ENCODE data around the gene KLF15. TPM values are rescaled to one million over a fixed set of nuclear protein-coding genes. Genes with fewer than 3 reads are reported as not detected.

Gene KLF15
- polyA plus RNA-seq, 2 of the 4 experiments (the other 2 are of a cell fraction), result not detected

DNA sequence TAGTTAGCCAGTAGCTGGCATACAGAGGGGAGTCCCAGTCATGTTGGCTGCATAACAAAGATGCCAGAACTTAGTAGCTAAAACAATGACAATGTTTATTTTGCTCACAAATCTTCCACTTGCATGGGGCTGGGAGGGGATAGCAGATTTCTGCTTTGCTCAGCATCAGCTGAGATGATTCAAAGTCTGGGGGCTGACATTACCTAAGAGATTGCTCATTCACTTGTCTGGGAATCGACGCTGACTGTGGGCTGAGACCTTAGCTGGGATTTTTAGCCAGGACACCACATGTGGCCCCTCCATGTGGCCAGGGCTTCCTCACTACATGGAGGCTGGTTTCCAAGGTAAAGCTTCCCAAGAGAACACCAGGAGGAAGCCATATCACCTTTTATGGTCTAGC lies 24.8 kb upstream of the KLF15 start:
- POLR2A ChIA-PET, result no interaction called here
- FAIRE-seq, result no peak

DNA sequence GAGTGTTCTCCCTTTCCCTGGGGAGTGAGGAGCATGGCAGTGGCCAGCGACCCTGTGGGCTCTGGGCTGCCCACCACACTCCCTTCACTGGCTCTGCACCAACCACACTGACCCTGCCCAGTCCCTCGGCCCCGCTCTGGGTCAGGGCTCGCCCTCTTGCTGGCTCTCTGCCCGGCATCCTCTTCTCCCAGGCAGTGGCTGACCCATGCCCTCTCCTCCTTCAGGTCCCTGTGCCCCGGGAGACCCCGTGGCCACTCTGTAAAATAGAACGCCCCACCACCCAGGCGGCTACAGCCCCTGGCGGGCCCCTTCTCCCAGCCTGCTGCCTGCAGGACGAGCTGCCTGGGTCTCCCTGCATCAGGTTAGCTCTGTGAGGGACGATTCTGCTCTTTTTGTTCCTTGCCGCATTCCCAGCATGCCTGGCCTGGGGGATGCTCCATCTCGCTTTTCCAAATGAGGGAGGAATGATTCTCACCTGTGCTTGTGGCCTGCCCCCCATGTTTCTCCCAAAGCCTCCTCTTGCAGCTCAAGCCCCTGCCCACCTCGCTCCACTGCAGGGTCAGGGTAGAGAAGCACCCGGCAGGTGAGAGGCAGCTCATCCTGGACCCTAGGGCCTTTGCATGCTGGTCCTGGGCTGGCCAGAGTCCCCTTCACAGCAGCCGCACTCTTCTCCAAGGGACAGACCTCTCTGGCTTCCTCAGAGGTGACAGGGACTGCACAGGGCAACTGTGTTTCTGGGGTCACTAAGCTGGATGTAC lies 23.0 kb upstream of the KLF15 start:
- ChIA-PET CTCF (interaction anchor here (0.8 to 3.0 kb wide), 5 partner anchors 9 to 247 kb away, joined by 3 to 15 read pairs (median 5); no protein-coding TSS in a partner anchor), POLR2A (no interaction called here)
- DNase-seq (ENCODE audit: low read depth in 1 of 2, low spot score in 1 of 2) (no peak), ATAC-seq (no peak), FAIRE-seq (no peak)
- TF ChIP-seq, protein P1, sequence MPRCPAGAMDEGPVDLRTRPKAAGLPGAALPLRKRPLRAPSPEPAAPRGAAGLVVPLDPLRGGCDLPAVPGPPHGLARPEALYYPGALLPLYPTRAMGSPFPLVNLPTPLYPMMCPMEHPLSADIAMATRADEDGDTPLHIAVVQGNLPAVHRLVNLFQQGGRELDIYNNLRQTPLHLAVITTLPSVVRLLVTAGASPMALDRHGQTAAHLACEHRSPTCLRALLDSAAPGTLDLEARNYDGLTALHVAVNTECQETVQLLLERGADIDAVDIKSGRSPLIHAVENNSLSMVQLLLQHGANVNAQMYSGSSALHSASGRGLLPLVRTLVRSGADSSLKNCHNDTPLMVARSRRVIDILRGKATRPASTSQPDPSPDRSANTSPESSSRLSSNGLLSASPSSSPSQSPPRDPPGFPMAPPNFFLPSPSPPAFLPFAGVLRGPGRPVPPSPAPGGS (IDR thresholded peaks at IDR 0.05), result no peak
- TF ChIP-seq, protein P2, sequence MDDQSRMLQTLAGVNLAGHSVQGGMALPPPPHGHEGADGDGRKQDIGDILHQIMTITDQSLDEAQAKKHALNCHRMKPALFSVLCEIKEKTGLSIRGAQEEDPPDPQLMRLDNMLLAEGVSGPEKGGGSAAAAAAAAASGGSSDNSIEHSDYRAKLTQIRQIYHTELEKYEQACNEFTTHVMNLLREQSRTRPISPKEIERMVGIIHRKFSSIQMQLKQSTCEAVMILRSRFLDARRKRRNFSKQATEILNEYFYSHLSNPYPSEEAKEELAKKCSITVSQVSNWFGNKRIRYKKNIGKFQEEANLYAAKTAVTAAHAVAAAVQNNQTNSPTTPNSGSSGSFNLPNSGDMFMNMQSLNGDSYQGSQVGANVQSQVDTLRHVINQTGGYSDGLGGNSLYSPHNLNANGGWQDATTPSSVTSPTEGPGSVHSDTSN (IDR thresholded peaks at IDR 0.05), result no peak
- TF ChIP-seq, protein P3, sequence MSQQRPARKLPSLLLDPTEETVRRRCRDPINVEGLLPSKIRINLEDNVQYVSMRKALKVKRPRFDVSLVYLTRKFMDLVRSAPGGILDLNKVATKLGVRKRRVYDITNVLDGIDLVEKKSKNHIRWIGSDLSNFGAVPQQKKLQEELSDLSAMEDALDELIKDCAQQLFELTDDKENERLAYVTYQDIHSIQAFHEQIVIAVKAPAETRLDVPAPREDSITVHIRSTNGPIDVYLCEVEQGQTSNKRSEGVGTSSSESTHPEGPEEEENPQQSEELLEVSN (IDR thresholded peaks at IDR 0.05; ENCODE audit: borderline replicate concordance, low read depth), result no peak
- no peak for TF ChIP-seq JUN (IDR thresholded peaks at IDR 0.05)
- TF ChIP-seq NFE2L2 (conservative IDR thresholded peaks at IDR 0.05; ENCODE audit: low read length), result no peak
- TF ChIP-seq ZNF302 (CRISPR knock-in tag; IDR thresholded peaks at IDR 0.05), result no peak
- TF ChIP-seq HOXA7 (CRISPR knock-in tag; IDR thresholded peaks at IDR 0.05), result no peak
- TF ChIP-seq, protein P4, sequence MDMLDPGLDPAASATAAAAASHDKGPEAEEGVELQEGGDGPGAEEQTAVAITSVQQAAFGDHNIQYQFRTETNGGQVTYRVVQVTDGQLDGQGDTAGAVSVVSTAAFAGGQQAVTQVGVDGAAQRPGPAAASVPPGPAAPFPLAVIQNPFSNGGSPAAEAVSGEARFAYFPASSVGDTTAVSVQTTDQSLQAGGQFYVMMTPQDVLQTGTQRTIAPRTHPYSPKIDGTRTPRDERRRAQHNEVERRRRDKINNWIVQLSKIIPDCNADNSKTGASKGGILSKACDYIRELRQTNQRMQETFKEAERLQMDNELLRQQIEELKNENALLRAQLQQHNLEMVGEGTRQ (IDR thresholded peaks at IDR 0.05), result no peak
- TF ChIP-seq, protein P5, sequence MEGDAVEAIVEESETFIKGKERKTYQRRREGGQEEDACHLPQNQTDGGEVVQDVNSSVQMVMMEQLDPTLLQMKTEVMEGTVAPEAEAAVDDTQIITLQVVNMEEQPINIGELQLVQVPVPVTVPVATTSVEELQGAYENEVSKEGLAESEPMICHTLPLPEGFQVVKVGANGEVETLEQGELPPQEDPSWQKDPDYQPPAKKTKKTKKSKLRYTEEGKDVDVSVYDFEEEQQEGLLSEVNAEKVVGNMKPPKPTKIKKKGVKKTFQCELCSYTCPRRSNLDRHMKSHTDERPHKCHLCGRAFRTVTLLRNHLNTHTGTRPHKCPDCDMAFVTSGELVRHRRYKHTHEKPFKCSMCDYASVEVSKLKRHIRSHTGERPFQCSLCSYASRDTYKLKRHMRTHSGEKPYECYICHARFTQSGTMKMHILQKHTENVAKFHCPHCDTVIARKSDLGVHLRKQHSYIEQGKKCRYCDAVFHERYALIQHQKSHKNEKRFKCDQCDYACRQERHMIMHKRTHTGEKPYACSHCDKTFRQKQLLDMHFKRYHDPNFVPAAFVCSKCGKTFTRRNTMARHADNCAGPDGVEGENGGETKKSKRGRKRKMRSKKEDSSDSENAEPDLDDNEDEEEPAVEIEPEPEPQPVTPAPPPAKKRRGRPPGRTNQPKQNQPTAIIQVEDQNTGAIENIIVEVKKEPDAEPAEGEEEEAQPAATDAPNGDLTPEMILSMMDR (IDR thresholded peaks at IDR 0.05), result no peak
- TF ChIP-seq ZFP36 (IDR thresholded peaks at IDR 0.05; ENCODE audit: borderline replicate concordance, partially characterized antibody), result no peak
- no peak for TF ChIP-seq RNF2 (IDR thresholded peaks at IDR 0.05; ENCODE audit: borderline replicate concordance, low read depth)
- TF ChIP-seq EHF (CRISPR knock-in tag; IDR thresholded peaks at IDR 0.05), result no peak
- TF ChIP-seq NR3C1 (IDR thresholded peaks at IDR 0.05), result no peak
- no peak for TF ChIP-seq ZC3H11A (IDR thresholded peaks at IDR 0.05)
- no peak for TF ChIP-seq RCOR1 (IDR thresholded peaks at IDR 0.05; ENCODE audit: low read depth, low read length)
- no peak for TF ChIP-seq CBX2 (IDR thresholded peaks at IDR 0.05; ENCODE audit: borderline replicate concordance, low read depth)
- TF ChIP-seq HDAC2 (IDR thresholded peaks at IDR 0.05), result no peak
- TF ChIP-seq, protein P6, sequence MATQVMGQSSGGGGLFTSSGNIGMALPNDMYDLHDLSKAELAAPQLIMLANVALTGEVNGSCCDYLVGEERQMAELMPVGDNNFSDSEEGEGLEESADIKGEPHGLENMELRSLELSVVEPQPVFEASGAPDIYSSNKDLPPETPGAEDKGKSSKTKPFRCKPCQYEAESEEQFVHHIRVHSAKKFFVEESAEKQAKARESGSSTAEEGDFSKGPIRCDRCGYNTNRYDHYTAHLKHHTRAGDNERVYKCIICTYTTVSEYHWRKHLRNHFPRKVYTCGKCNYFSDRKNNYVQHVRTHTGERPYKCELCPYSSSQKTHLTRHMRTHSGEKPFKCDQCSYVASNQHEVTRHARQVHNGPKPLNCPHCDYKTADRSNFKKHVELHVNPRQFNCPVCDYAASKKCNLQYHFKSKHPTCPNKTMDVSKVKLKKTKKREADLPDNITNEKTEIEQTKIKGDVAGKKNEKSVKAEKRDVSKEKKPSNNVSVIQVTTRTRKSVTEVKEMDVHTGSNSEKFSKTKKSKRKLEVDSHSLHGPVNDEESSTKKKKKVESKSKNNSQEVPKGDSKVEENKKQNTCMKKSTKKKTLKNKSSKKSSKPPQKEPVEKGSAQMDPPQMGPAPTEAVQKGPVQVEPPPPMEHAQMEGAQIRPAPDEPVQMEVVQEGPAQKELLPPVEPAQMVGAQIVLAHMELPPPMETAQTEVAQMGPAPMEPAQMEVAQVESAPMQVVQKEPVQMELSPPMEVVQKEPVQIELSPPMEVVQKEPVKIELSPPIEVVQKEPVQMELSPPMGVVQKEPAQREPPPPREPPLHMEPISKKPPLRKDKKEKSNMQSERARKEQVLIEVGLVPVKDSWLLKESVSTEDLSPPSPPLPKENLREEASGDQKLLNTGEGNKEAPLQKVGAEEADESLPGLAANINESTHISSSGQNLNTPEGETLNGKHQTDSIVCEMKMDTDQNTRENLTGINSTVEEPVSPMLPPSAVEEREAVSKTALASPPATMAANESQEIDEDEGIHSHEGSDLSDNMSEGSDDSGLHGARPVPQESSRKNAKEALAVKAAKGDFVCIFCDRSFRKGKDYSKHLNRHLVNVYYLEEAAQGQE (IDR thresholded peaks at IDR 0.05), result no peak
- TF ChIP-seq POLR2A (IDR thresholded peaks at IDR 0.05; ENCODE audit: low read length), result no peak
- TF ChIP-seq, protein P7, sequence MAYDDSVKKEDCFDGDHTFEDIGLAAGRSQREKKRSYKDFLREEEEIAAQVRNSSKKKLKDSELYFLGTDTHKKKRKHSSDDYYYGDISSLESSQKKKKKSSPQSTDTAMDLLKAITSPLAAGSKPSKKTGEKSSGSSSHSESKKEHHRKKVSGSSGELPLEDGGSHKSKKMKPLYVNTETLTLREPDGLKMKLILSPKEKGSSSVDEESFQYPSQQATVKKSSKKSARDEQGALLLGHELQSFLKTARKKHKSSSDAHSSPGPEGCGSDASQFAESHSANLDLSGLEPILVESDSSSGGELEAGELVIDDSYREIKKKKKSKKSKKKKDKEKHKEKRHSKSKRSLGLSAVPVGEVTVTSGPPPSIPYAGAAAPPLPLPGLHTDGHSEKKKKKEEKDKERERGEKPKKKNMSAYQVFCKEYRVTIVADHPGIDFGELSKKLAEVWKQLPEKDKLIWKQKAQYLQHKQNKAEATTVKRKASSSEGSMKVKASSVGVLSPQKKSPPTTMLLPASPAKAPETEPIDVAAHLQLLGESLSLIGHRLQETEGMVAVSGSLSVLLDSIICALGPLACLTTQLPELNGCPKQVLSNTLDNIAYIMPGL (CRISPR knock-in tag; IDR thresholded peaks at IDR 0.05; ENCODE audit: borderline replicate concordance), result no peak
- no peak overlapping the region for H3K4me3 ChIP-seq
- 26% methylated on average over 9 of the region's 17 CpGs for WGBS (ENCODE audit: missing lambda C conversion rate)
- no peak overlapping the region for H3K4me2 ChIP-seq
- no peaks in the 10 kb centered on the region for H3K4me1 ChIP-seq
- H3K9me3 ChIP-seq, result no peaks in the 10 kb centered on the region
- H3K27ac ChIP-seq, result no peak overlapping the region

More for the DNA sequence above, 24.8 kb upstream of the KLF15 start:
- no peaks in the 10 kb centered on the region for H3K9me3 ChIP-seq
- ATAC-seq (no peak), DNase-seq (ENCODE audit: low read depth in 1 of 2, low spot score in 1 of 2) (no peak)
- H3K4me3 ChIP-seq, result no peak overlapping the region
- H3K27ac ChIP-seq, result no peak overlapping the region
- no peaks in the 10 kb centered on the region for H3K4me1 ChIP-seq
- 5% methylated on average over 2 of the region's 2 CpGs for WGBS (ENCODE audit: missing lambda C conversion rate)
- H3K4me2 ChIP-seq, result no peak overlapping the region
- CTCF ChIA-PET, result interaction anchor here (1.3 to 1.6 kb wide), 2 partner anchors 8 to 9 kb away, joined by 3 to 5 read pairs; no protein-coding TSS in a partner anchor
- TF ChIP-seq GATA3 (IDR thresholded peaks at IDR 0.05; ENCODE audit: borderline replicate concordance) (no peak), ZC3H11A (IDR thresholded peaks at IDR 0.05) (no peak), ZNF302 (CRISPR knock-in tag; IDR thresholded peaks at IDR 0.05) (no peak), RAD21 (conservative IDR thresholded peaks at IDR 0.05 in 1 of 2, IDR thresholded peaks at IDR 0.05 in 1 of 2) (no peak), EHMT2 (IDR thresholded peaks at IDR 0.05; ENCODE audit: low read depth) (no peak)
